ENCODE data around the gene SLC9A6.

Gene SLC9A6

GRCh38 chrX:136016881-136017280 is 31.6 kb downstream of the SLC9A6 start:
- ATAC-seq: no peak
- TF ChIP-seq ISL1 (CRISPR knock-in tag; IDR thresholded peaks at IDR 0.05): no peak
- no peak for TF ChIP-seq TOX (CRISPR knock-in tag; IDR thresholded peaks at IDR 0.05; ENCODE audit: borderline replicate concordance)
- no peak for TF ChIP-seq ZNF8 (CRISPR knock-in tag; IDR thresholded peaks at IDR 0.05)
- TF ChIP-seq CSRNP3 (CRISPR knock-in tag; IDR thresholded peaks at IDR 0.05): no peak
- TF ChIP-seq ZFP30 (CRISPR knock-in tag; IDR thresholded peaks at IDR 0.05): no peak
- TF ChIP-seq, protein P1, sequence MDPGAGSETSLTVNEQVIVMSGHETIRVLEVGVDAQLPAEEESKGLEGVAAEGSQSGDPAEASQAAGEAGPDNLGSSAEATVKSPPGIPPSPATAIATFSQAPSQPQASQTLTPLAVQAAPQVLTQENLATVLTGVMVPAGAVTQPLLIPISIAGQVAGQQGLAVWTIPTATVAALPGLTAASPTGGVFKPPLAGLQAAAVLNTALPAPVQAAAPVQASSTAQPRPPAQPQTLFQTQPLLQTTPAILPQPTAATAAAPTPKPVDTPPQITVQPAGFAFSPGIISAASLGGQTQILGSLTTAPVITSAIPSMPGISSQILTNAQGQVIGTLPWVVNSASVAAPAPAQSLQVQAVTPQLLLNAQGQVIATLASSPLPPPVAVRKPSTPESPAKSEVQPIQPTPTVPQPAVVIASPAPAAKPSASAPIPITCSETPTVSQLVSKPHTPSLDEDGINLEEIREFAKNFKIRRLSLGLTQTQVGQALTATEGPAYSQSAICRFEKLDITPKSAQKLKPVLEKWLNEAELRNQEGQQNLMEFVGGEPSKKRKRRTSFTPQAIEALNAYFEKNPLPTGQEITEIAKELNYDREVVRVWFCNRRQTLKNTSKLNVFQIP (CRISPR knock-in tag; IDR thresholded peaks at IDR 0.05; ENCODE audit: borderline replicate concordance, low read depth): no peak
- TF ChIP-seq RARB (CRISPR knock-in tag; IDR thresholded peaks at IDR 0.05): no peak
- TF ChIP-seq OSR1 (CRISPR knock-in tag; IDR thresholded peaks at IDR 0.05): no peak
- no peak for TF ChIP-seq PATZ1 (CRISPR knock-in tag; IDR thresholded peaks at IDR 0.05; ENCODE audit: borderline replicate concordance)
- no peak for TF ChIP-seq BACH2 (CRISPR knock-in tag; IDR thresholded peaks at IDR 0.05; ENCODE audit: borderline replicate concordance)
- TF ChIP-seq ZFP3 (CRISPR knock-in tag; IDR thresholded peaks at IDR 0.05): no peak
- no peak for TF ChIP-seq ZNF70 (CRISPR knock-in tag; IDR thresholded peaks at IDR 0.05)
- no peak for TF ChIP-seq GLIS3 (CRISPR knock-in tag; IDR thresholded peaks at IDR 0.05)
- TF ChIP-seq PPARA (CRISPR knock-in tag; IDR thresholded peaks at IDR 0.05; ENCODE audit: borderline replicate concordance): no peak
- TF ChIP-seq, protein P2, sequence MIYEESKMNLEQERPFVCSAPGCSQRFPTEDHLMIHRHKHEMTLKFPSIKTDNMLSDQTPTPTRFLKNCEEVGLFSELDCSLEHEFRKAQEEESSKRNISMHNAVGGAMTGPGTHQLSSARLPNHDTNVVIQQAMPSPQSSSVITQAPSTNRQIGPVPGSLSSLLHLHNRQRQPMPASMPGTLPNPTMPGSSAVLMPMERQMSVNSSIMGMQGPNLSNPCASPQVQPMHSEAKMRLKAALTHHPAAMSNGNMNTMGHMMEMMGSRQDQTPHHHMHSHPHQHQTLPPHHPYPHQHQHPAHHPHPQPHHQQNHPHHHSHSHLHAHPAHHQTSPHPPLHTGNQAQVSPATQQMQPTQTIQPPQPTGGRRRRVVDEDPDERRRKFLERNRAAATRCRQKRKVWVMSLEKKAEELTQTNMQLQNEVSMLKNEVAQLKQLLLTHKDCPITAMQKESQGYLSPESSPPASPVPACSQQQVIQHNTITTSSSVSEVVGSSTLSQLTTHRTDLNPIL (CRISPR knock-in tag; IDR thresholded peaks at IDR 0.05; ENCODE audit: low read depth): no peak
- TF ChIP-seq CSDC2 (CRISPR knock-in tag; IDR thresholded peaks at IDR 0.05): no peak
- TF ChIP-seq ZC3H10 (CRISPR knock-in tag; IDR thresholded peaks at IDR 0.05): no peak
- TF ChIP-seq ARNTL (CRISPR knock-in tag; IDR thresholded peaks at IDR 0.05; ENCODE audit: borderline replicate concordance, low read depth): no peak
- no peak for TF ChIP-seq TCF4 (CRISPR knock-in tag; IDR thresholded peaks at IDR 0.05; ENCODE audit: borderline replicate concordance)
- TF ChIP-seq, protein P3, sequence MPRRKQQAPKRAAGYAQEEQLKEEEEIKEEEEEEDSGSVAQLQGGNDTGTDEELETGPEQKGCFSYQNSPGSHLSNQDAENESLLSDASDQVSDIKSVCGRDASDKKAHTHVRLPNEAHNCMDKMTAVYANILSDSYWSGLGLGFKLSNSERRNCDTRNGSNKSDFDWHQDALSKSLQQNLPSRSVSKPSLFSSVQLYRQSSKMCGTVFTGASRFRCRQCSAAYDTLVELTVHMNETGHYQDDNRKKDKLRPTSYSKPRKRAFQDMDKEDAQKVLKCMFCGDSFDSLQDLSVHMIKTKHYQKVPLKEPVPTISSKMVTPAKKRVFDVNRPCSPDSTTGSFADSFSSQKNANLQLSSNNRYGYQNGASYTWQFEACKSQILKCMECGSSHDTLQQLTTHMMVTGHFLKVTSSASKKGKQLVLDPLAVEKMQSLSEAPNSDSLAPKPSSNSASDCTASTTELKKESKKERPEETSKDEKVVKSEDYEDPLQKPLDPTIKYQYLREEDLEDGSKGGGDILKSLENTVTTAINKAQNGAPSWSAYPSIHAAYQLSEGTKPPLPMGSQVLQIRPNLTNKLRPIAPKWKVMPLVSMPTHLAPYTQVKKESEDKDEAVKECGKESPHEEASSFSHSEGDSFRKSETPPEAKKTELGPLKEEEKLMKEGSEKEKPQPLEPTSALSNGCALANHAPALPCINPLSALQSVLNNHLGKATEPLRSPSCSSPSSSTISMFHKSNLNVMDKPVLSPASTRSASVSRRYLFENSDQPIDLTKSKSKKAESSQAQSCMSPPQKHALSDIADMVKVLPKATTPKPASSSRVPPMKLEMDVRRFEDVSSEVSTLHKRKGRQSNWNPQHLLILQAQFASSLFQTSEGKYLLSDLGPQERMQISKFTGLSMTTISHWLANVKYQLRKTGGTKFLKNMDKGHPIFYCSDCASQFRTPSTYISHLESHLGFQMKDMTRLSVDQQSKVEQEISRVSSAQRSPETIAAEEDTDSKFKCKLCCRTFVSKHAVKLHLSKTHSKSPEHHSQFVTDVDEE (CRISPR knock-in tag; IDR thresholded peaks at IDR 0.05): no peak

DNA sequence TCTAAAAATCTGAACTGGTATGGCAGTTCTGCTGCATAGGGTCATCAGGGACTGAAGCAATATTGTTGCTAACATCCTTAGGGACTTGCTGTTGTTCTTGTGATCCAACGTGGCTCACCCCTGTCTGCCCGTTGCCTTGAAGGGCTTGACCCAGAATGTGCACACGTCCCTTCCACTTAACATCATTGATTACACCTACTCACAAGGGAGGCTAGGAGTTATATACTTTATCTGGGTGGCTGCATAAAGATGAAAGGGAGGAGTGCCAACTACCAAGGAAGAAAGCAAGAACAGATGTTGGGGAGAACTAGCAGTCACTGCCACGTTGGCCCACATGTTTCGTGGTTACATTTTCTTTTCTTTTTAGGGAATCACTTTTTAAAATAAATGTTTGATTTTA is 34.0 kb downstream of the SLC9A6 start:
- TF ChIP-seq TCF4 (CRISPR knock-in tag; IDR thresholded peaks at IDR 0.05; ENCODE audit: borderline replicate concordance): no peak
- TF ChIP-seq SNAI2 (CRISPR knock-in tag; IDR thresholded peaks at IDR 0.05): no peak
- no peak for TF ChIP-seq OSR1 (CRISPR knock-in tag; IDR thresholded peaks at IDR 0.05)
- no peak for TF ChIP-seq ZFP30 (CRISPR knock-in tag; IDR thresholded peaks at IDR 0.05)
- TF ChIP-seq, protein P1 (CRISPR knock-in tag; IDR thresholded peaks at IDR 0.05; ENCODE audit: borderline replicate concordance, low read depth): no peak
- TF ChIP-seq ZC3H10 (CRISPR knock-in tag; IDR thresholded peaks at IDR 0.05): no peak
- TF ChIP-seq RARB (CRISPR knock-in tag; IDR thresholded peaks at IDR 0.05): no peak
- ATAC-seq: no peak

All from SK-N-SH treated with all-trans-retinoic acid at 6 μM for 48 hours (cell line).